ENCODE results near the gene PCNX1. TPM values are rescaled to one million over a fixed set of nuclear protein-coding genes. Genes with fewer than 3 reads are reported as not detected.

The PCNX1 gene
- total RNA-seq, 1 experiment from 2014 or later: 48.0 TPM

- Histone ChIP-seq H3K79me1 (ENCODE audit: insufficient read depth, low read depth, low read length, poor library complexity, severe bottlenecking) (no peaks in the 10 kb centered on the region), H2BK20ac (ENCODE audit: low read depth, low read length, poor library complexity, severe bottlenecking) (no peak overlapping the region), H3K56ac (ENCODE audit: insufficient read length, low read depth, low read length) (no peak overlapping the region), H2AFZ (ENCODE audit: low read length) (no peak overlapping the region), H4K8ac (replicated peaks; ENCODE audit: insufficient read length, low read depth, low read length) (no peak overlapping the region), H4K91ac (ENCODE audit: insufficient read length, low read depth, low read length) (no peak overlapping the region), H3K18ac (ENCODE audit: insufficient read length, low read depth, low read length) (no peak overlapping the region), H4K5ac (ENCODE audit: insufficient read length, low read depth, low read length) (no peak overlapping the region), H4K20me1 (ENCODE audit: control insufficient read depth, insufficient read depth, insufficient read length) (no peaks in the 10 kb centered on the region), H3K23ac (ENCODE audit: insufficient read length, low read depth, low read length) (no peak overlapping the region), H3K9me3 (ENCODE audit: control insufficient read depth, low read depth, low read length) (no peaks in the 10 kb centered on the region), H2BK12ac (ENCODE audit: insufficient read length, low read depth, low read length) (no peak overlapping the region), H2BK15ac (ENCODE audit: low read depth, low read length) (no peak overlapping the region), H3K27me3 (ENCODE audit: insufficient read depth, low read length) (no peaks in the 10 kb centered on the region), H3K4me1 (ENCODE audit: insufficient read depth, low read length) (no peaks in the 10 kb centered on the region), H3K4ac (ENCODE audit: low read depth, low read length) (no peak overlapping the region), H3T11ph (ENCODE audit: low read length) (no peak overlapping the region), H3K23me2 (ENCODE audit: insufficient read length, low read depth, low read length, poor library complexity, severe bottlenecking) (no peaks in the 10 kb centered on the region), H2BK120ac (ENCODE audit: low read depth, low read length, poor library complexity, severe bottlenecking) (no peak overlapping the region), H3K4me2 (ENCODE audit: insufficient read depth, insufficient read length, low read length) (no peak overlapping the region), H3K27ac (ENCODE audit: insufficient read length, low read depth, low read length) (no peak overlapping the region), H2AK5ac (ENCODE audit: insufficient read length, low read length) (no peak overlapping the region), H3K14ac (ENCODE audit: insufficient read depth, low read length) (no peak overlapping the region), H2BK5ac (ENCODE audit: insufficient read length, low read length) (no peak overlapping the region), H3K9ac (ENCODE audit: extremely low read depth, insufficient read length, low read length) (no peak overlapping the region), H3K79me2 (ENCODE audit: insufficient read depth, low read length) (no peaks in the 10 kb centered on the region)
- no peak overlapping the region for H3K4me3 Mint-ChIP-seq
- no peaks in the 10 kb centered on the region for H3K9me3 Mint-ChIP-seq
- no CpG with 5 or more reads among the region's 2 CpGs for WGBS (ENCODE audit: extremely low coverage, insufficient read length, low lambda C conversion rate)
- H3K27ac Mint-ChIP-seq: no peak overlapping the region
- H3K27me3 Mint-ChIP-seq (ENCODE audit: low read depth): no peaks in the 10 kb centered on the region
- no peak for TF ChIP-seq CTCF (conservative IDR thresholded peaks at IDR 0.05)
- DNase-seq: no peak
- peaks cover 2 to 5% of the 10 kb centered on the region in 2 experiments; a peak in 1 of 4 replicates for H3K4me1 Mint-ChIP-seq
- peaks cover 0 to 22% (median 0%) of the 10 kb centered on the region in 3 experiments; a peak in 5 of 7 replicates for H3K36me3 Mint-ChIP-seq (ENCODE audit: insufficient read depth in 1 of 3, low read depth in 3 of 3)
Observed at GRCh38 chr14:71115306-71115705, 208.0 kb downstream of the PCNX1 start.

All from H9 (cell line).